ENCODE data around the gene ZSCAN25. TPM values are rescaled to one million over a fixed set of nuclear protein-coding genes. Genes with fewer than 3 reads are reported as not detected.
"Not testable (repeated sequence)": the region's sequence is repeated elsewhere in the genome, so short reads cannot be mapped to it uniquely, and the experiment has no call there.

Gene ZSCAN25
- total RNA-seq, 2 donors from 2014 or later: 22.2 to 23.1 TPM

- no peak for TF ChIP-seq CTCF (conservative IDR thresholded peaks at IDR 0.05)
- DNase-seq: no peak
- Mint-ChIP-seq H3K4me3 (no peak overlapping the region), H3K4me1 (no peaks in the 10 kb centered on the region), H3K9me3 (peaks cover 10% of the 10 kb centered on the region), H3K27ac (no peak overlapping the region), H3K27me3 (ENCODE audit: insufficient read depth) (no peaks in the 10 kb centered on the region), H3K36me3 (ENCODE audit: low read depth) (peaks cover 2% of the 10 kb centered on the region)
- Histone ChIP-seq H3K9me3 (ENCODE audit: control insufficient read depth, low read length) (no peaks in the 10 kb centered on the region), H3K27me3 (ENCODE audit: control insufficient read depth, insufficient read depth, low read length, poor library complexity, severe bottlenecking) (no peaks in the 10 kb centered on the region), H3K4me1 (ENCODE audit: control insufficient read depth, insufficient read depth, low read length) (no peaks in the 10 kb centered on the region), H3K36me3 (ENCODE audit: control insufficient read depth, insufficient read depth, low read length) (no peaks in the 10 kb centered on the region), H3K4me3 (ENCODE audit: low read length) (no peak overlapping the region), H3K9ac (ENCODE audit: extremely low read depth, low read length, poor library complexity, severe bottlenecking) (no peak overlapping the region), H3K27ac (ENCODE audit: low read depth, low read length) (no peak overlapping the region)
- 94 to 100% methylated on average over 2 of the region's 2 CpGs for whole genome bisulfite sequencing, 2 experiments (ENCODE audit: insufficient coverage in 1 of 2, insufficient read length in 1 of 2)
Measured at GRCh38 chr7:99651290-99651689, 34.5 kb downstream of the ZSCAN25 start.

GRCh38 chr7:99652671-99653070, 35.9 kb downstream of the ZSCAN25 start:
- H3K9me3 ChIP-seq (ENCODE audit: control insufficient read depth, low read length): no peaks in the 10 kb centered on the region
- no peak overlapping the region for H3K4me3 ChIP-seq (ENCODE audit: low read length)
- no peak for DNase-seq
- no peaks in the 10 kb centered on the region for H3K4me1 Mint-ChIP-seq
- WGBS, 2 experiments (ENCODE audit: insufficient coverage in 1 of 2, insufficient read length in 1 of 2): 94% methylated on average over 2 of the region's 2 CpGs; no CpG with 5 or more reads in 1 of the 2 experiments
- no peak for TF ChIP-seq CTCF (conservative IDR thresholded peaks at IDR 0.05)
- peaks cover 2% of the 10 kb centered on the region for H3K27me3 Mint-ChIP-seq (ENCODE audit: insufficient read depth)
- peaks cover 10% of the 10 kb centered on the region for H3K9me3 Mint-ChIP-seq
- no peaks in the 10 kb centered on the region for H3K27me3 ChIP-seq (ENCODE audit: control insufficient read depth, insufficient read depth, low read length, poor library complexity, severe bottlenecking)
- H3K4me1 ChIP-seq (ENCODE audit: control insufficient read depth, insufficient read depth, low read length): no peaks in the 10 kb centered on the region
- no peak overlapping the region for H3K9ac ChIP-seq (ENCODE audit: extremely low read depth, low read length, poor library complexity, severe bottlenecking)
- H3K27ac Mint-ChIP-seq: no peak overlapping the region
- no peaks in the 10 kb centered on the region for H3K36me3 ChIP-seq (ENCODE audit: control insufficient read depth, insufficient read depth, low read length)
- no peak overlapping the region for H3K27ac ChIP-seq (ENCODE audit: low read depth, low read length)
- no peak overlapping the region for H3K4me3 Mint-ChIP-seq
- peaks cover 4% of the 10 kb centered on the region for H3K36me3 Mint-ChIP-seq (ENCODE audit: low read depth)

GRCh38 chr7:99653269-99653668, 36.5 kb downstream of the ZSCAN25 start:
- H3K27me3 Mint-ChIP-seq (ENCODE audit: insufficient read depth); H3K27ac Mint-ChIP-seq; H3K27me3 ChIP-seq (ENCODE audit: control insufficient read depth, insufficient read depth, low read length, poor library complexity, severe bottlenecking); H3K4me1 Mint-ChIP-seq; H3K9me3 ChIP-seq (ENCODE audit: control insufficient read depth, low read length); DNase-seq; H3K4me1 ChIP-seq (ENCODE audit: control insufficient read depth, insufficient read depth, low read length); H3K9ac ChIP-seq (ENCODE audit: extremely low read depth, low read length, poor library complexity, severe bottlenecking); H3K9me3 Mint-ChIP-seq; H3K27ac ChIP-seq (ENCODE audit: low read depth, low read length); H3K36me3 ChIP-seq (ENCODE audit: control insufficient read depth, insufficient read depth, low read length); H3K4me3 ChIP-seq (ENCODE audit: low read length); H3K36me3 Mint-ChIP-seq (ENCODE audit: low read depth); H3K4me3 Mint-ChIP-seq: not testable (repeated sequence)
- WGBS, 2 experiments (ENCODE audit: insufficient coverage in 1 of 2, insufficient read length in 1 of 2): 90 to 100% methylated on average over 2 of the region's 4 CpGs

- WGBS, 2 experiments (ENCODE audit: insufficient coverage in 1 of 2, insufficient read length in 1 of 2): 100% methylated on average over 3 of the region's 3 CpGs; no CpG with 5 or more reads in 1 of the 2 experiments
- no peak for DNase-seq
- Histone ChIP-seq H3K4me3 (ENCODE audit: low read length) (no peak overlapping the region), H3K36me3 (ENCODE audit: control insufficient read depth, insufficient read depth, low read length) (no peaks in the 10 kb centered on the region), H3K9me3 (ENCODE audit: control insufficient read depth, low read length) (no peaks in the 10 kb centered on the region), H3K27me3 (ENCODE audit: control insufficient read depth, insufficient read depth, low read length, poor library complexity, severe bottlenecking) (no peaks in the 10 kb centered on the region), H3K4me1 (ENCODE audit: control insufficient read depth, insufficient read depth, low read length) (no peaks in the 10 kb centered on the region), H3K27ac (ENCODE audit: low read depth, low read length) (no peak overlapping the region), H3K9ac (ENCODE audit: extremely low read depth, low read length, poor library complexity, severe bottlenecking) (no peak overlapping the region)
- Mint-ChIP-seq H3K4me3 (no peak overlapping the region), H3K4me1 (no peaks in the 10 kb centered on the region), H3K27ac (no peak overlapping the region), H3K36me3 (ENCODE audit: low read depth) (peaks cover 6% of the 10 kb centered on the region), H3K9me3 (peaks cover 15% of the 10 kb centered on the region), H3K27me3 (ENCODE audit: insufficient read depth) (peaks cover 2% of the 10 kb centered on the region)
- no peak for TF ChIP-seq CTCF (conservative IDR thresholded peaks at IDR 0.05)
Measured at GRCh38 chr7:99653754-99654153, 37.0 kb downstream of the ZSCAN25 start.

GRCh38 chr7:99654626-99655025, 37.9 kb downstream of the ZSCAN25 start:
- H3K36me3 Mint-ChIP-seq (ENCODE audit: low read depth); H3K27me3 Mint-ChIP-seq (ENCODE audit: insufficient read depth); H3K4me1 Mint-ChIP-seq; H3K4me3 Mint-ChIP-seq; H3K27ac Mint-ChIP-seq; H3K27ac ChIP-seq (ENCODE audit: low read depth, low read length); H3K27me3 ChIP-seq (ENCODE audit: control insufficient read depth, insufficient read depth, low read length, poor library complexity, severe bottlenecking); H3K4me3 ChIP-seq (ENCODE audit: low read length); H3K9me3 ChIP-seq (ENCODE audit: control insufficient read depth, low read length); H3K4me1 ChIP-seq (ENCODE audit: control insufficient read depth, insufficient read depth, low read length); DNase-seq; H3K9ac ChIP-seq (ENCODE audit: extremely low read depth, low read length, poor library complexity, severe bottlenecking); H3K36me3 ChIP-seq (ENCODE audit: control insufficient read depth, insufficient read depth, low read length): not testable (repeated sequence)
- H3K9me3 Mint-ChIP-seq: peaks cover 23% of the 10 kb centered on the region
- WGBS, 2 experiments (ENCODE audit: insufficient coverage in 1 of 2, insufficient read length in 1 of 2): 82% methylated on average over 1 of the region's 3 CpGs; no CpG with 5 or more reads in 1 of the 2 experiments
